Inferior parietal cortex (tissue), 1 donor: ENCODE results near the gene KRT17.
"Not testable (repeated sequence)": the region's sequence is repeated elsewhere in the genome, so short reads cannot be mapped to it uniquely, and the experiment has no call there.

ENCODE experiments used
- DNase-seq: peaks from one replicate; pipeline ENCODE4 v3.0.0-alpha.2; 2016; ENCODE audit errors: extremely low spot score

KRT17 gene

GRCh38 chr17:41653892-41654677 lies 29.7 kb upstream of the KRT17 start:
- DNase-seq, result no peak

- no peak for DNase-seq
Observed at GRCh38 chr17:41653421-41653820, 29.0 kb upstream of the KRT17 start.

GRCh38 chr17:41652461-41652970 lies 28.1 kb upstream of the KRT17 start:
- DNase-seq, result no peak

- DNase-seq, result no peak
Observed at GRCh38 chr17:41651625-41652460, 27.5 kb upstream of the KRT17 start.

GRCh38 chr17:41650794-41651624 lies 26.6 kb upstream of the KRT17 start:
- no peak for DNase-seq

- no peak for DNase-seq
Observed at GRCh38 chr17:41649923-41650519, 25.6 kb upstream of the KRT17 start.

GRCh38 chr17:41648411-41649195 lies 24.2 kb upstream of the KRT17 start:
- DNase-seq, result peak; percentile 79

GRCh38 chr17:41647940-41648410 lies 23.6 kb upstream of the KRT17 start:
- peak; percentile 93 for DNase-seq

GRCh38 chr17:41647038-41647813 lies 22.9 kb upstream of the KRT17 start:
- no peak for DNase-seq

GRCh38 chr17:41642252-41643156 lies 18.1 kb upstream of the KRT17 start:
- DNase-seq, result no peak

- DNase-seq, result not testable (repeated sequence)
Observed at GRCh38 chr17:41640596-41640995, 16.2 kb upstream of the KRT17 start.

GRCh38 chr17:41639492-41640473 lies 15.4 kb upstream of the KRT17 start:
- DNase-seq, result no peak

- DNase-seq, result no peak
Observed at GRCh38 chr17:41638941-41639340, 14.6 kb upstream of the KRT17 start.

- DNase-seq, result no peak
Observed at GRCh38 chr17:41638194-41638593, 13.8 kb upstream of the KRT17 start.

- DNase-seq, result no peak
Observed at GRCh38 chr17:41636652-41637051, 12.3 kb upstream of the KRT17 start.

GRCh38 chr17:41635121-41636097 lies 11.0 kb upstream of the KRT17 start:
- DNase-seq, result no peak
